Vagina (tissue), 2 donors: ENCODE measurements around the gene TMEM273. TPM values are rescaled to one million over a fixed set of nuclear protein-coding genes. Genes with fewer than 3 reads are reported as not detected.

ENCODE experiments used
- DNase-seq, 2 donors: peaks; one replicate each; pipeline ENCODE4 v3.0.0-alpha.2; 2017; ENCODE audit errors: extremely low spot score in 2 of 2
- H3K27ac ChIP-seq: fragments of 200-600 bp; sonication (generic); one replicate; pipeline ENCODE4 v1.5.1; 2019
- H3K27me3 ChIP-seq: fragments of 200-600 bp; sonication (generic); one replicate; pipeline ENCODE4 v1.5.1; 2019
- H3K36me3 ChIP-seq, 2 donors: fragments of 200-600 bp; sonication (generic); one replicate each; pipeline ENCODE4 v1.5.1; 2017 to 2019
- H3K4me1 ChIP-seq: fragments of 200-600 bp; sonication (generic); one replicate; pipeline ENCODE4 v1.5.1; 2019
- H3K4me3 ChIP-seq, 2 donors: fragments of 200-600 bp; sonication (generic); 1 replicate in 1 of 2; 2 replicates in 1 of 2; pipeline ENCODE4 v1.5.1; 2016 to 2019
- H3K9me3 ChIP-seq: fragments of 200-600 bp; sonication (generic); one replicate; pipeline ENCODE4 v1.5.1; 2019
- CTCF ChIP-seq, 3 experiments: fragments of 450-650 bp in 2 of 3; fragments of 200-600 bp in 1 of 3; sonication (generic) in 1 of 3; IDR thresholded peaks; one replicate each; pipeline ENCODE4 v1.5.1; 2017 to 2019; ENCODE audit warnings: antibody characterized with exemption in 3 of 3, mild to moderate bottlenecking in 2 of 3, moderate library complexity in 2 of 3
- POLR2A ChIP-seq, 2 donors: fragments of 450-650 bp; IDR thresholded peaks; one replicate each; pipeline ENCODE4 v1.6.1; 2017; ENCODE audit warnings: antibody characterized with exemption in 2 of 2, mild to moderate bottlenecking in 2 of 2, moderate library complexity in 2 of 2
- POLR2AphosphoS5 ChIP-seq, 2 donors: sonication (generic); formaldehyde crosslinking; IDR thresholded peaks; one replicate each; pipeline ENCODE4 v1.9.0; 2017; ENCODE audit warnings: antibody characterized with exemption in 2 of 2, mild to moderate bottlenecking in 2 of 2, low read depth in 1 of 2; ENCODE audit not compliant: insufficient read depth in 1 of 2
- intact Hi-C: fragments of 100-400 bp; cut with DNase I; formaldehyde crosslinking; loops from one replicate; pipeline ENCODE4 v1.15.1; 2023
- total RNA-seq: library from RNA; depleted of rRNA; stranded (reverse); fragments of >200 nt; gene quantifications from one replicate; pipeline ENCODE4 v1.2.3, GENCODE V29; 2016

The TMEM273 gene
- total RNA-seq, 1 donor from 2014 or later, result 17.9 TPM

GRCh38 chr10:49169776-49170175, 18.4 kb downstream of the TMEM273 start:
- Histone ChIP-seq H3K4me3 (no peak overlapping the region), H3K9me3 (no peaks in the 10 kb centered on the region), H3K4me1 (no peaks in the 10 kb centered on the region), H3K27ac (no peak overlapping the region), H3K36me3 (no peaks in the 10 kb centered on the region), H3K27me3 (no peaks in the 10 kb centered on the region)
- TF ChIP-seq POLR2AphosphoS5 (IDR thresholded peaks at IDR 0.05; ENCODE audit: insufficient read depth in 1 of 2, low read depth in 1 of 2) (no peak), CTCF (IDR thresholded peaks at IDR 0.05) (no peak), POLR2A (IDR thresholded peaks at IDR 0.05) (no peak)
- peak; percentile 34 to 61 for DNase-seq
- intact Hi-C loops, result no loop called here

- no peak overlapping the region for H3K4me3 ChIP-seq
- intact Hi-C loops, result no loop called here
- H3K9me3 ChIP-seq, result no peaks in the 10 kb centered on the region
- TF ChIP-seq POLR2AphosphoS5 (IDR thresholded peaks at IDR 0.05; ENCODE audit: insufficient read depth in 1 of 2, low read depth in 1 of 2) (no peak), CTCF (IDR thresholded peaks at IDR 0.05) (no peak), POLR2A (IDR thresholded peaks at IDR 0.05) (no peak)
- no peaks in the 10 kb centered on the region for H3K27me3 ChIP-seq
- no peak overlapping the region for H3K27ac ChIP-seq
- no peaks in the 10 kb centered on the region for H3K36me3 ChIP-seq
- no peaks in the 10 kb centered on the region for H3K4me1 ChIP-seq
- DNase-seq, result peak; percentile 40 to 64
Measured at GRCh38 chr10:49168831-49169500, 19.2 kb downstream of the TMEM273 start.

- Histone ChIP-seq H3K36me3 (no peaks in the 10 kb centered on the region), H3K9me3 (no peaks in the 10 kb centered on the region), H3K4me3 (no peak overlapping the region), H3K4me1 (no peaks in the 10 kb centered on the region), H3K27me3 (no peaks in the 10 kb centered on the region), H3K27ac (no peak overlapping the region)
- TF ChIP-seq POLR2A (IDR thresholded peaks at IDR 0.05), result no peak
- TF ChIP-seq POLR2AphosphoS5 (IDR thresholded peaks at IDR 0.05; ENCODE audit: insufficient read depth in 1 of 2, low read depth in 1 of 2), result no peak
- TF ChIP-seq CTCF (IDR thresholded peaks at IDR 0.05), result no peak
- intact Hi-C loops, result no loop called here
- peak; percentile 32 to 49 for DNase-seq
Measured at GRCh38 chr10:49168171-49168540, 20.0 kb downstream of the TMEM273 start.

GRCh38 chr10:49167425-49168170, 20.6 kb downstream of the TMEM273 start:
- H3K4me1 ChIP-seq, result no peaks in the 10 kb centered on the region
- H3K9me3 ChIP-seq, result no peaks in the 10 kb centered on the region
- H3K27ac ChIP-seq, result no peak overlapping the region
- intact Hi-C loops, result no loop called here
- TF ChIP-seq POLR2A (IDR thresholded peaks at IDR 0.05) (no peak), POLR2AphosphoS5 (IDR thresholded peaks at IDR 0.05; ENCODE audit: insufficient read depth in 1 of 2, low read depth in 1 of 2) (no peak), CTCF (IDR thresholded peaks at IDR 0.05) (no peak)
- H3K27me3 ChIP-seq, result no peaks in the 10 kb centered on the region
- no peaks in the 10 kb centered on the region for H3K36me3 ChIP-seq
- H3K4me3 ChIP-seq, result no peak overlapping the region
- DNase-seq, result peak; percentile 70 to 93
